Endothelial cell (in vitro differentiated cells): Measurements from ENCODE around the gene DUSP22. TPM values are rescaled to one million over a fixed set of nuclear protein-coding genes. Genes with fewer than 3 reads are reported as not detected.
"Not testable (repeated sequence)": the region's sequence is repeated elsewhere in the genome, so short reads cannot be mapped to it uniquely, and the experiment has no call there.

Experiments used
- DNase-seq: peaks from one replicate; pipeline ENCODE4 v3.0.0; 2021; ENCODE audit warnings: low spot score
- H3K27ac Mint-ChIP-seq: one replicate; pipeline ENCODE4 v1.8.0; 2021; ENCODE audit warnings: mixed read lengths, inconsistent platforms; ENCODE audit not compliant: unreplicated experiment
- H3K27me3 Mint-ChIP-seq: one replicate; pipeline ENCODE4 v1.8.0; 2021; ENCODE audit warnings: mild to moderate bottlenecking, moderate library complexity, mixed read lengths, inconsistent platforms; ENCODE audit not compliant: unreplicated experiment
- H3K36me3 Mint-ChIP-seq: one replicate; pipeline ENCODE4 v1.8.0; 2021; ENCODE audit warnings: mild to moderate bottlenecking, low read depth, mixed read lengths, inconsistent platforms; ENCODE audit not compliant: unreplicated experiment
- H3K4me1 Mint-ChIP-seq: one replicate; pipeline ENCODE4 v1.8.0; 2021; ENCODE audit warnings: mild to moderate bottlenecking, mixed read lengths, inconsistent platforms; ENCODE audit not compliant: unreplicated experiment
- H3K4me3 Mint-ChIP-seq: one replicate; pipeline ENCODE4 v1.8.0; 2021; ENCODE audit warnings: mild to moderate bottlenecking, mixed read lengths, inconsistent platforms; ENCODE audit not compliant: unreplicated experiment
- H3K9me3 Mint-ChIP-seq: one replicate; pipeline ENCODE4 v1.8.0; 2021; ENCODE audit warnings: mixed read lengths, inconsistent platforms; ENCODE audit not compliant: unreplicated experiment
- total RNA-seq: library from RNA; stranded (reverse); fragmentation: NEBNext Ultra II Directional; extraction: Animal tissue kit (Norgen Biotek cat#: 25700); gene quantifications from one replicate; pipeline ENCODE4 v1.2.1, GENCODE V29; 2021; ENCODE audit not compliant: unreplicated experiment
- TF ChIP-seq, protein P1 (sequence below): fragments of 200-600 bp; sonication (generic); IDR thresholded peaks from one replicate; pipeline ENCODE4 v1.5.0; 2021; ENCODE audit warnings: antibody characterized with exemption; ENCODE audit not compliant: unreplicated experiment

DUSP22 gene
- total RNA-seq, 1 donor from 2014 or later = 57.3 TPM

DNA sequence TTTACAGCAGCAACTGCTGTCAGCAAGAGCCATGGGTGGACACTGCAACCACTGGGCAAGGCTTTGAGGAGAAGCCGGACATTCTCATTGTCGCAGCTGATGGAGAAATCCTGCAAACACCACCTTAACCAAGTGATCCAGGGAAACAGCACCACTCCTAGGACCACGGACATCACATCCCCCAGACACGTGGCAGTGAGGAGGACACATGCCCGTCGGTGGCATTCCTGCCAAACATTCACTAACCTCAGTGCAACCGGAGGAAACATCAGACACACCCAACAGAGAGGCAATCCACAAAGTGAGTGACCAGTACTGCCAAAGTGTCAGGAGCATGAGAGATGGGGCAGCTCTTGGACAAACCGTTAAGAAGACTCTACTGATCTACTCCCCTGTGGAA lies 82.7 kb downstream of the DUSP22 start:
- H3K9me3 Mint-ChIP-seq = peaks cover 24% of the 10 kb centered on the region
- H3K27me3 Mint-ChIP-seq = peaks cover 26% of the 10 kb centered on the region
- H3K4me1 Mint-ChIP-seq = no peaks in the 10 kb centered on the region
- peaks cover 13% of the 10 kb centered on the region for H3K36me3 Mint-ChIP-seq
- DNase-seq = no peak
- no peak overlapping the region for H3K27ac Mint-ChIP-seq
- no peak overlapping the region for H3K4me3 Mint-ChIP-seq
- TF ChIP-seq, protein P1, sequence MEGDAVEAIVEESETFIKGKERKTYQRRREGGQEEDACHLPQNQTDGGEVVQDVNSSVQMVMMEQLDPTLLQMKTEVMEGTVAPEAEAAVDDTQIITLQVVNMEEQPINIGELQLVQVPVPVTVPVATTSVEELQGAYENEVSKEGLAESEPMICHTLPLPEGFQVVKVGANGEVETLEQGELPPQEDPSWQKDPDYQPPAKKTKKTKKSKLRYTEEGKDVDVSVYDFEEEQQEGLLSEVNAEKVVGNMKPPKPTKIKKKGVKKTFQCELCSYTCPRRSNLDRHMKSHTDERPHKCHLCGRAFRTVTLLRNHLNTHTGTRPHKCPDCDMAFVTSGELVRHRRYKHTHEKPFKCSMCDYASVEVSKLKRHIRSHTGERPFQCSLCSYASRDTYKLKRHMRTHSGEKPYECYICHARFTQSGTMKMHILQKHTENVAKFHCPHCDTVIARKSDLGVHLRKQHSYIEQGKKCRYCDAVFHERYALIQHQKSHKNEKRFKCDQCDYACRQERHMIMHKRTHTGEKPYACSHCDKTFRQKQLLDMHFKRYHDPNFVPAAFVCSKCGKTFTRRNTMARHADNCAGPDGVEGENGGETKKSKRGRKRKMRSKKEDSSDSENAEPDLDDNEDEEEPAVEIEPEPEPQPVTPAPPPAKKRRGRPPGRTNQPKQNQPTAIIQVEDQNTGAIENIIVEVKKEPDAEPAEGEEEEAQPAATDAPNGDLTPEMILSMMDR = no peak

DNA sequence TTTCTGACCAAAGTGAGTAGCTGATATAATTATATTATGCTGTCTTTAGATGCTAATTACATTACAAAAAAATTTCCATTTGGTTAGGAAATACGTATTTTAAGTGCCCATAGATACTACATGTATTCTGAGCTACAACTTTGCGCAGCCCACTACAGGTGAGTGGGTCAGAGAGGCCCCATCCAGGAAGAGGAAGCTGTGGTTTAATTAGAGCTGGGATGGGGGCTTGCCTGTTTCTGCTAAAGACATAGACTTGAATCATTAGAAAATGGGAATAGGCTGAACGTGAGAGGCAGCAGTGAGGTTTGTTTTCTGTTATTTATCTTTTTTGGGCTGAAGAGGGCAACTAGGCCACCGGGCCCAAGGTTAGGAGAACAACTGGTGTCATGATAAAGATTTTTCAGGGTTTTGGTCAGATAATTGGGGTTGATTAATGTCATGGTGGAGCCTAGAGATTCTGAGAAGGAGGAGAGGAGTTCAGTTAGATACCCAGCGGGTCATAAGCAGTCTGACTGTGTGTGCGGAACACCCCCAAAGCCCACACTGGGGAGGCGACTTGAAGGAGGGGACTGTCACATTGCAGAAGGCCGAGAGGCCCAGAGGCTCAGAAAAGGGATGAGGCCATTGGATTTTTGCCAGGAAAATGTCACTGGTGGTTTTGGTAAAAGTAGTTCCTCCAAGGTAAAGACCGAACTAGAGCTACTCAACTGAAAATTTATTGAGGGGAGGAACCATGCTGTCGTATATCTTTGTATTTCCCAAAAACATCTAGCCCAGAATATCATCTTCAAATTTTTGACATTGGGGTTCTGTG lies 84.7 kb downstream of the DUSP22 start:
- TF ChIP-seq, protein P1 = no peak
- Mint-ChIP-seq H3K36me3 (peaks cover 11% of the 10 kb centered on the region), H3K9me3 (peaks cover 26% of the 10 kb centered on the region), H3K4me1 (no peaks in the 10 kb centered on the region), H3K27me3 (peaks cover 24% of the 10 kb centered on the region), H3K4me3 (no peak overlapping the region), H3K27ac (no peak overlapping the region)
- DNase-seq = no peak

DNA sequence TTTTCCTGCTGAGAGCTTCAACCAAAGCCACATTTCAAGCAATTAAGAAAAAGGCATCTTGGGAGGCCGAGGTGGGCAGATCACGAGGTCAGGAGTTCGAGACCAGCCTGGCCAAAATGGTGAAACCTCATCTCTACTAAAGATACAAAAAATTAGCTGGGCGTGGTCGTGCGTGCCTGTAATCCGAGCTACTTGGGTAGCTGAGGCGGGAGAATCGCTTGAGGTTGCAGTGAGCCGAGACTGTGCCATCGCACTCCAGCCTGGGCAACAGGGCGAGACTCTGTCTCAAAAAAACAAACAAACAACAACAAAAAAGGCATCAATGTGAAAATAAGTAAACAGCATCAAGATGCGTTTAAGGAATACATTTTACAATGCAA lies 85.3 kb downstream of the DUSP22 start:
- not testable (repeated sequence) for DNase-seq, H3K4me1 Mint-ChIP-seq, H3K36me3 Mint-ChIP-seq, H3K4me3 Mint-ChIP-seq, H3K27ac Mint-ChIP-seq
- peaks cover 26% of the 10 kb centered on the region for H3K9me3 Mint-ChIP-seq
- H3K27me3 Mint-ChIP-seq = peaks cover 22% of the 10 kb centered on the region

DNA sequence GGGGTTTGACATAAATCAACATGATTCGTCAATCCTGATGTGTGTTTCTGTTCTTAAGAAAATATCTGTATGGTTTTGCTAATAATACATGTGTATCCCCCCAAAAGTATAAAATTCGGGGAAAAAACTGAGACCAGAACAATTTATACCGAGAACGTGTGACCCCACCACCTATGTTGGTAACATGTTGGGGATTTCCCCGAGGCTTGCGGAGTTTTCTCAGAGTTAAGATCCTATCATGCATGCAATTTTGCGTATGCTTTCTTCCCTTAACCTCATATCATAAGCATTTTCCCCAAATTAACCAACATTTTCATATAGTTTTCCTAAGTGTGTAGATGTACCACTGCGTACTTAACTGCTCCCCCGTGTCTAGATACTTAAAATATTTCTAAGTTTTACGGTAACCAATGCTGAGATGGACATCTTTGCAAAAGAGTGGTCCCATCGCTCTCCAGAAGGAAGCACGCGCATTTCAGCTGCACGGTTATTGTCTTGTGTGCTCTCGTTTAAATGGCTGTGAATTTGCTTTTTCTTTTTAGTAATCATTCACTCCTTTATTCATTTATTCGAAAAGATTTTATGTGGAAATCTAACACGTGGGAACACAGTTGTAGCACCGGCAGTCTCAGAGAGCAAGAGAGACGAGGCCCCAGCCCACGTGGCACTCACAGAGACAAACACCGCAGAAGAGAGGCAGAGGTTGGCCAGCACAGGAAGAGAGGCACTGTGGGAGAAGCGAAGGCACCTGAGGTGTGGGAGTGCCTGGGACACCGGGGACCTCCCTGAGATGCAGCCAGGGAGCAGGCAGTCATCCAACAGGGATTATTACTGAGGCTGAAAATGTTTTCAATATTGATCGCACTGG lies 86.0 kb downstream of the DUSP22 start:
- Mint-ChIP-seq H3K4me1 (no peaks in the 10 kb centered on the region), H3K4me3 (no peak overlapping the region), H3K27me3 (peaks cover 16% of the 10 kb centered on the region), H3K9me3 (peaks cover 19% of the 10 kb centered on the region), H3K27ac (no peak overlapping the region), H3K36me3 (peaks cover 7% of the 10 kb centered on the region)
- TF ChIP-seq, protein P1 = no peak
- DNase-seq = no peak

- Mint-ChIP-seq H3K9me3 (peaks cover 15% of the 10 kb centered on the region), H3K4me1 (no peaks in the 10 kb centered on the region), H3K27me3 (peaks cover 13% of the 10 kb centered on the region), H3K36me3 (peaks cover 3% of the 10 kb centered on the region), H3K4me3 (no peak overlapping the region), H3K27ac (no peak overlapping the region)
- DNase-seq = no peak
- TF ChIP-seq, protein P1 = no peak
Measured at GRCh38 chr6:378958-379409, 86.7 kb downstream of the DUSP22 start.
